ENCODE data around the gene FAH. TPM values are rescaled to one million over a fixed set of nuclear protein-coding genes. Genes with fewer than 3 reads are reported as not detected.

The FAH gene
- total and polyA plus RNA-seq, 4 donors: 23.7 to 55.5 (median 49.2) TPM

DNA sequence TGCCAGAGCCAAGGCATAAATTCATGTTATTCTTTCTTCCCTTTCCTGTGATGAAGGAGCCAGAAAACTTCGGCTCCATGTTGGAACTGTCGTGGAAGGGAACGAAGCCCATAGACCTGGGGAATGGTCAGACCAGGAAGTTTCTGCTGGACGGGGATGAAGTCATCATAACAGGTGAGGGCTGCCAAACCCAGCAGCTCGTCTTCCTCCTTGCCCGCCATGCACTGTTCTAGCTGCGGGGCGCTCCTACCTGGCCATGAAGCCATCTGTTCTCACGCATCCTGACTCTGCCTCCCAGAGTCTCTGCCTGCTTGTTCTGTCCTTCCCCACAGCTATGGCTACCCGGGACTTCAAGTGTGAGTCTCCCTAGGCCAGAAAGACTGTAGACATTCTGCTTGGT lies 28.2 kb downstream of the FAH start:
- WGBS, 2 donors: 93 to 95% methylated on average over 10 of the region's 10 CpGs
- Histone ChIP-seq H3K9ac (ENCODE audit: insufficient read depth in 1 of 2, low read length in 2 of 2) (no peak overlapping the region), H3K9me3 (ENCODE audit: control insufficient read depth in 4 of 4, insufficient read depth in 3 of 4, low read length in 3 of 4) (no peaks in the 10 kb centered on the region), H3K36me3 (ENCODE audit: control insufficient read depth in 4 of 4, insufficient read depth in 4 of 4, low read length in 4 of 4) (peaks cover 0 to 37% (median 29%) of the 10 kb centered on the region in 4 donors), H3K27ac (ENCODE audit: low read depth in 1 of 2, low read length in 1 of 2) (no peak overlapping the region), H3K4me1 (ENCODE audit: control insufficient read depth in 5 of 5, insufficient read depth in 5 of 5, low read length in 5 of 5) (peaks cover 0 to 15% (median 13%) of the 10 kb centered on the region in 5 donors), H3K27me3 (ENCODE audit: control insufficient read depth in 3 of 3, insufficient read depth in 3 of 3, low read length in 2 of 3) (no peaks in the 10 kb centered on the region), H3K4me3 (no peak overlapping the region)
- DNase-seq (no peak), ATAC-seq (ENCODE audit: insufficient read depth, low FRiP score) (no peak)
- TF ChIP-seq, protein P1, sequence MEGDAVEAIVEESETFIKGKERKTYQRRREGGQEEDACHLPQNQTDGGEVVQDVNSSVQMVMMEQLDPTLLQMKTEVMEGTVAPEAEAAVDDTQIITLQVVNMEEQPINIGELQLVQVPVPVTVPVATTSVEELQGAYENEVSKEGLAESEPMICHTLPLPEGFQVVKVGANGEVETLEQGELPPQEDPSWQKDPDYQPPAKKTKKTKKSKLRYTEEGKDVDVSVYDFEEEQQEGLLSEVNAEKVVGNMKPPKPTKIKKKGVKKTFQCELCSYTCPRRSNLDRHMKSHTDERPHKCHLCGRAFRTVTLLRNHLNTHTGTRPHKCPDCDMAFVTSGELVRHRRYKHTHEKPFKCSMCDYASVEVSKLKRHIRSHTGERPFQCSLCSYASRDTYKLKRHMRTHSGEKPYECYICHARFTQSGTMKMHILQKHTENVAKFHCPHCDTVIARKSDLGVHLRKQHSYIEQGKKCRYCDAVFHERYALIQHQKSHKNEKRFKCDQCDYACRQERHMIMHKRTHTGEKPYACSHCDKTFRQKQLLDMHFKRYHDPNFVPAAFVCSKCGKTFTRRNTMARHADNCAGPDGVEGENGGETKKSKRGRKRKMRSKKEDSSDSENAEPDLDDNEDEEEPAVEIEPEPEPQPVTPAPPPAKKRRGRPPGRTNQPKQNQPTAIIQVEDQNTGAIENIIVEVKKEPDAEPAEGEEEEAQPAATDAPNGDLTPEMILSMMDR (IDR thresholded peaks at IDR 0.05; ENCODE audit: control extremely low read depth, extremely low read depth): no peak

DNA sequence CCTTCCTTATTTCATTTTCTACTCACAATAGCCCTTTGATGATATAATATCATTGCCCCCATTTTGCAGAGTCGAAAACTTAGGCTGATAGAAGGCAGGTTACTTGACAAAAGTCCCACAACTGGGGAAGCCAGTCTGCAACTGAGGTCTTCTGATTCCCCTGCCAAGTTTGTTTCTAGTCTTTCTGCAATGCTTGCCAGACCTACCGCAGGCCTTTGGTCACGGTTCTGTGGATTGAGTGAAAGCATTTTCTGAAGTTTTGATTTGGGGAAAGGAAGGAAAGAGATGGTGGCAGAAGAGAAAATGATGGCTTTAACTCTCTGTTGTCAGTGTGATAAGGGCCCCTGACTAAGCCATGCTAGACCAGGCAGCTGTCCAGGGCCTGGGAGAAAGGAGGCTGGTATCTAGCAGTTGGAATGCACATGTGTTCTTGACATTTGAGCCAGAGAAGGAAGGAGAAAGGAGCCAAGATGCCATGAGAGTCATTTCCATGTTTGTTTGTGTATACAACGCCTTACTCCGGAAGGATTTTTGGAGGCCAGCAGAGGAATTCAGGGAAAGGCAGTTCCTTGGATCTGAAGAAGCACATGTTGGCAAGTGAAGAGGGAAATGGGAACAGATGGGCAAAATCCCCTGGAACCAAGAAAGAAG lies 29.9 kb downstream of the FAH start:
- Histone ChIP-seq H3K4me1 (ENCODE audit: control insufficient read depth in 5 of 5, insufficient read depth in 5 of 5, low read length in 5 of 5) (peaks cover 0 to 15% (median 13%) of the 10 kb centered on the region in 5 donors), H3K9me3 (ENCODE audit: control insufficient read depth in 4 of 4, insufficient read depth in 3 of 4, low read length in 3 of 4) (no peaks in the 10 kb centered on the region), H3K4me3 (no peak overlapping the region), H3K27me3 (ENCODE audit: control insufficient read depth in 3 of 3, insufficient read depth in 3 of 3, low read length in 2 of 3) (no peaks in the 10 kb centered on the region), H3K27ac (ENCODE audit: low read depth in 1 of 2, low read length in 1 of 2) (no peak overlapping the region), H3K9ac (ENCODE audit: insufficient read depth in 1 of 2, low read length in 2 of 2) (no peak overlapping the region), H3K36me3 (ENCODE audit: control insufficient read depth in 4 of 4, insufficient read depth in 4 of 4, low read length in 4 of 4) (peaks cover 11 to 47% (median 37%) of the 10 kb centered on the region in 4 donors)
- 63 to 76% methylated on average over 5 of the region's 5 CpGs for WGBS, 2 donors
- ATAC-seq (ENCODE audit: insufficient read depth, low FRiP score) (no peak), DNase-seq (peak; percentile 88 to 96 (median 94))
- TF ChIP-seq, protein P1 (IDR thresholded peaks at IDR 0.05; ENCODE audit: control extremely low read depth, extremely low read depth): no peak

DNA sequence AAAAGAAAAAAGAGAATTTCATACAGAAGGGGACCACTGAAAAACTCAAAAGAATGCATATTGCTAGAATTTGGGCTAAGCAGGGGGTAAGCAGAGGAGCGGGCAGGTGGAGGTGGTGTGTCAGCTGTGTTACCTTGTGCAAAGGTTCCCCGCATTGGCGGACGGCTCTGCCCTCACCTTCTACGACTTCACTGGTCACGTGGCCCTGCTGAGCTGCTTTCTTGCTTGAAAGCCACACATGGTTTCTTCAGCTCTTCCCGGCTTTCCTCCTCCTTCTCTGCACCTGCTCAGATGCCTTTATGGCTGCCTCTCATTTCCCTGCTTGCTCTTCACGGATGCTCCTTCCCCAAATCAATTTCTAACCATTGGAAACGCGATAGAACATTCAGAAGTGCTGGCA lies 30.5 kb downstream of the FAH start:
- TF ChIP-seq, protein P1 (IDR thresholded peaks at IDR 0.05; ENCODE audit: control extremely low read depth, extremely low read depth): no peak
- WGBS, 2 donors: 91 to 93% methylated on average over 10 of the region's 10 CpGs

More for the DNA sequence above, 30.5 kb downstream of the FAH start:
- no peaks in the 10 kb centered on the region for H3K9me3 ChIP-seq (ENCODE audit: control insufficient read depth in 4 of 4, insufficient read depth in 3 of 4, low read length in 3 of 4)
- H3K27me3 ChIP-seq (ENCODE audit: control insufficient read depth in 3 of 3, insufficient read depth in 3 of 3, low read length in 2 of 3): no peaks in the 10 kb centered on the region
- no peak overlapping the region for H3K27ac ChIP-seq (ENCODE audit: low read depth in 1 of 2, low read length in 1 of 2)
- H3K36me3 ChIP-seq (ENCODE audit: control insufficient read depth in 4 of 4, insufficient read depth in 4 of 4, low read length in 4 of 4): peaks cover 11 to 48% (median 39%) of the 10 kb centered on the region in 4 donors
- H3K4me3 ChIP-seq: no peak overlapping the region
- H3K9ac ChIP-seq (ENCODE audit: insufficient read depth in 1 of 2, low read length in 2 of 2): no peak overlapping the region
- DNase-seq (no peak), ATAC-seq (ENCODE audit: insufficient read depth, low FRiP score) (no peak)
- peaks cover 0 to 15% (median 13%) of the 10 kb centered on the region in 5 donors for H3K4me1 ChIP-seq (ENCODE audit: control insufficient read depth in 5 of 5, insufficient read depth in 5 of 5, low read length in 5 of 5)
